PC-9 (cell line): ENCODE measurements around the gene ACSS3. TPM values are rescaled to one million over a fixed set of nuclear protein-coding genes. Genes with fewer than 3 reads are reported as not detected.

Experiments used
- BruUV-seq: library from RNA; stranded (reverse); fragments of 400-500 nt; replicated peaks from 2 replicates; lab custom pipeline; 2021; lab: Mats Ljungman, UMichigan
- CTCF ChIA-PET: fragments of 300-600 bp; sonication (Branson Sonifier 250); formaldehyde crosslinking; loops from one replicate; lab custom pipeline; 2022; ENCODE audit warnings: antibody characterized with exemption; lab: Charles Lee
- POLR2A ChIA-PET: fragments of 300-600 bp; sonication (Branson Sonifier 250); formaldehyde crosslinking; loops from one replicate; lab custom pipeline; 2022; ENCODE audit warnings: antibody characterized with exemption; ENCODE audit not compliant: unreplicated experiment; lab: Charles Lee
- DNase-seq, 2 experiments: peaks; one replicate each; pipeline versions ENCODE4 v3.0.0 to v3.0.0-alpha.2; 2015 to 2022; ENCODE audit warnings: mixed read lengths in 1 of 2
- H2AFZ ChIP-seq: fragments of 200-600 bp; sonication (generic); 2 replicates; pipeline ENCODE4 v1.8.1; 2017; ENCODE audit warnings: antibody characterized with exemption
- H3F3A ChIP-seq: fragments of 200-600 bp; sonication (generic); 2 replicates; pipeline ENCODE4 v1.8.1; 2017; ENCODE audit warnings: antibody characterized with exemption, mild to moderate bottlenecking, low read depth; ENCODE audit not compliant: insufficient read depth
- H3K27ac ChIP-seq: fragments of 200-600 bp; sonication (generic); 2 replicates; pipeline ENCODE4 v1.6.1; 2016; ENCODE audit warnings: mixed run types
- H3K27me3 ChIP-seq: fragments of 200-600 bp; sonication (generic); 2 replicates; pipeline ENCODE4 v1.6.1; 2016; ENCODE audit warnings: low read depth, mixed run types; ENCODE audit not compliant: insufficient read depth
- H3K36me3 ChIP-seq: fragments of 200-600 bp; sonication (generic); 2 replicates; pipeline ENCODE4 v1.6.1; 2016; ENCODE audit warnings: low read depth, mixed run types
- H3K4me1 ChIP-seq: fragments of 200-600 bp; sonication (generic); replicated peaks from 2 replicates; pipeline ENCODE4 v1.6.1; 2016; ENCODE audit warnings: mixed run types; ENCODE audit not compliant: insufficient read depth
- H3K4me2 ChIP-seq: fragments of 200-600 bp; sonication (generic); 2 replicates; pipeline ENCODE4 v1.6.1; 2017; ENCODE audit warnings: mixed run types
- H3K4me3 ChIP-seq: fragments of 200-600 bp; sonication (generic); 2 replicates; pipeline ENCODE4 v1.6.1; 2016; ENCODE audit warnings: mixed run types
- H3K79me2 ChIP-seq: fragments of 200-600 bp; sonication (generic); 2 replicates; pipeline ENCODE4 v1.6.1; 2017; ENCODE audit warnings: low read depth, mixed run types
- H3K9me2 ChIP-seq: fragments of 200-600 bp; sonication (generic); 2 replicates; pipeline ENCODE4 v1.8.1; 2017; ENCODE audit warnings: mild to moderate bottlenecking; ENCODE audit not compliant: insufficient read depth
- H3K9me3 ChIP-seq: fragments of 200-600 bp; sonication (generic); 2 replicates; pipeline ENCODE4 v1.8.1; 2016; ENCODE audit warnings: low read depth; ENCODE audit not compliant: insufficient read depth
- H4K20me1 ChIP-seq: fragments of 200-600 bp; sonication (generic); 2 replicates; pipeline ENCODE4 v1.8.1; 2017; ENCODE audit not compliant: insufficient read depth
- EZH2 ChIP-seq: fragments of 200-600 bp; sonication (generic); IDR thresholded peaks from 2 replicates; pipeline ENCODE4 v1.8.0; 2017; ENCODE audit warnings: antibody characterized with exemption, low read depth
- intact Hi-C: fragments of 100-400 bp; cut with micrococcal nuclease; formaldehyde crosslinking; loops from one replicate; pipeline ENCODE4 v1.10.0; 2022; ENCODE audit not compliant: unreplicated experiment
- total RNA-seq: library from RNA; stranded (reverse); gene quantifications from 2 replicates; pipeline ENCODE4 v1.2.3, GENCODE V29; 2021
- TF ChIP-seq, protein P1 (sequence below): fragments of 200-600 bp; sonication (generic); conservative IDR thresholded peaks from 2 replicates; pipeline ENCODE4 v1.6.1; 2017; ENCODE audit warnings: mixed run types, antibody characterized with exemption, mild to moderate bottlenecking, moderate library complexity

ACSS3 gene
- total RNA-seq, 1 experiment from 2014 or later: 8.5 TPM

GRCh38 chr12:81120961-81121360 is 43.1 kb downstream of the ACSS3 start:
- no peaks in the 10 kb centered on the region for H3K27me3 ChIP-seq
- H3K4me3 ChIP-seq: no peak overlapping the region
- no peaks in the 10 kb centered on the region for H3K4me1 ChIP-seq
- no peaks in the 10 kb centered on the region for H3K36me3 ChIP-seq
- no peaks in the 10 kb centered on the region for H3K9me3 ChIP-seq
- H3K27ac ChIP-seq: no peak overlapping the region
- ChIA-PET CTCF (no interaction called here), POLR2A (no interaction called here)
- no peak overlapping the region for H3K4me2 ChIP-seq
- no peaks in the 10 kb centered on the region for H4K20me1 ChIP-seq
- H3K79me2 ChIP-seq: no peaks in the 10 kb centered on the region
- no peaks in the 10 kb centered on the region for H3K9me2 ChIP-seq
- no peak overlapping the region for H2AFZ ChIP-seq
- BruUV-seq: no TSS peak
- intact Hi-C loops: loop anchor here (10.0 kb wide), 1 partner anchor 706 kb away; no protein-coding TSS in a partner anchor
- no peak for DNase-seq
- no peak for TF ChIP-seq EZH2
- TF ChIP-seq, protein P1, sequence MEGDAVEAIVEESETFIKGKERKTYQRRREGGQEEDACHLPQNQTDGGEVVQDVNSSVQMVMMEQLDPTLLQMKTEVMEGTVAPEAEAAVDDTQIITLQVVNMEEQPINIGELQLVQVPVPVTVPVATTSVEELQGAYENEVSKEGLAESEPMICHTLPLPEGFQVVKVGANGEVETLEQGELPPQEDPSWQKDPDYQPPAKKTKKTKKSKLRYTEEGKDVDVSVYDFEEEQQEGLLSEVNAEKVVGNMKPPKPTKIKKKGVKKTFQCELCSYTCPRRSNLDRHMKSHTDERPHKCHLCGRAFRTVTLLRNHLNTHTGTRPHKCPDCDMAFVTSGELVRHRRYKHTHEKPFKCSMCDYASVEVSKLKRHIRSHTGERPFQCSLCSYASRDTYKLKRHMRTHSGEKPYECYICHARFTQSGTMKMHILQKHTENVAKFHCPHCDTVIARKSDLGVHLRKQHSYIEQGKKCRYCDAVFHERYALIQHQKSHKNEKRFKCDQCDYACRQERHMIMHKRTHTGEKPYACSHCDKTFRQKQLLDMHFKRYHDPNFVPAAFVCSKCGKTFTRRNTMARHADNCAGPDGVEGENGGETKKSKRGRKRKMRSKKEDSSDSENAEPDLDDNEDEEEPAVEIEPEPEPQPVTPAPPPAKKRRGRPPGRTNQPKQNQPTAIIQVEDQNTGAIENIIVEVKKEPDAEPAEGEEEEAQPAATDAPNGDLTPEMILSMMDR: no peak
- H3F3A ChIP-seq: no peaks in the 10 kb centered on the region

- Histone ChIP-seq H3K27ac (no peak overlapping the region), H3K9me2 (no peaks in the 10 kb centered on the region), H3K27me3 (no peaks in the 10 kb centered on the region), H3K79me2 (no peaks in the 10 kb centered on the region), H3K36me3 (no peaks in the 10 kb centered on the region), H3K9me3 (no peaks in the 10 kb centered on the region), H2AFZ (no peak overlapping the region), H4K20me1 (no peaks in the 10 kb centered on the region), H3F3A (no peaks in the 10 kb centered on the region), H3K4me2 (no peak overlapping the region), H3K4me3 (no peak overlapping the region), H3K4me1 (no peaks in the 10 kb centered on the region)
- BruUV-seq: no TSS peak
- TF ChIP-seq, protein P1: no peak
- TF ChIP-seq EZH2: no peak
- CTCF ChIA-PET: no interaction called here
- intact Hi-C loops: loop anchor here (10.0 kb wide), 1 partner anchor 709 kb away; no protein-coding TSS in a partner anchor
- DNase-seq: no peak
- POLR2A ChIA-PET: no interaction called here
Measured at GRCh38 chr12:81123611-81124010, 45.7 kb downstream of the ACSS3 start.

DNA sequence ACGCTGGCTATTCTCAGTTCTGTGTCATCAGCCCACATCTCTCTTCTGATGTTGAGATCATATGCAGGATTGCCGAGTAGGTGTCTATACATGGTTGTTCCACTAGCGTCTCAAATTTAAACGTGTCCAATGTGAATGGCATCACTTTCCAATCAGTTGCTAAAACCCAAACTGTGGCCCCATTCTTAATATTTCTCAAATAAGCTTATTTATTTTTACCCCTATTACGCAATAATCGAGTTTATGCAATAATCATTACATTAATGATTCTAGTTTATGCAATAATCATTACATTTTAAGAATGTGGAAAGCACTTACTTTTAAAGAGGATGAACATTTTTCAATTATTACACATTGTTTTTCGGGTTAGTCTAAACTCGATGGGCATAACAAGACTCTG is 47.8 kb downstream of the ACSS3 start:
- POLR2A ChIA-PET: no interaction called here
- Histone ChIP-seq H3K27ac (no peak overlapping the region), H3K4me3 (no peak overlapping the region), H2AFZ (no peak overlapping the region), H3F3A (no peaks in the 10 kb centered on the region), H3K9me2 (no peaks in the 10 kb centered on the region), H3K36me3 (no peaks in the 10 kb centered on the region), H3K79me2 (no peaks in the 10 kb centered on the region), H3K27me3 (no peaks in the 10 kb centered on the region), H3K4me2 (no peak overlapping the region), H3K4me1 (no peaks in the 10 kb centered on the region), H4K20me1 (no peaks in the 10 kb centered on the region), H3K9me3 (no peaks in the 10 kb centered on the region)
- no TSS peak for BruUV-seq
- TF ChIP-seq EZH2: no peak
- CTCF ChIA-PET: no interaction called here
- no peak for DNase-seq
- intact Hi-C loops: loop anchor here (10.0 kb wide), 1 partner anchor 711 kb away; no protein-coding TSS in a partner anchor
